ENCODE results near the gene POTEH.
"Not testable (repeated sequence)": the region's sequence is repeated elsewhere in the genome, so short reads cannot be mapped to it uniquely, and the experiment has no call there.

DNA sequence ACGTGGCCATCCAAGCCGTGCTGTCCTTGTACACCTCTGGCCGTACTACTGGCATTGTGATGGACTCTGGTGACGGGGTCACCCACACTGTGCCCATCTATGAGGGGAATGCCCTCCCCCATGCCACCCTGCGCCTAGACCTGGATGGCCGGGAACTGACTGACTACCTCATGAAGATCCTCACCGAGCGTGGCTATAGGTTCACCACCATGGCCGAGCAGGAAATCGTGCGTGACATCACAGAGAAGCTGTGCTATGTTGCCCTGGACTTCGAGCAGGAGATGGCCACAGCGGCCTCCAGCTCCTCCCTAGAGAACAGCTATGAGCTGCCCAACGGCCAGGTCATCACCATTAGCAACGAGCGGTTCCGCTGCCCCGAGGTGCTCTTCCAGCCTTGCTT lies 32.1 kb downstream of the POTEH start:
- not testable (repeated sequence) for TF ChIP-seq FOXP1 (IDR thresholded peaks at IDR 0.05); FOXP1 (CRISPR knock-in tag; IDR thresholded peaks at IDR 0.05); ATF4 (CRISPR knock-in tag; IDR thresholded peaks at IDR 0.05); CHD2 (IDR thresholded peaks at IDR 0.05; ENCODE audit: low read depth, low read length); ZNF580 (CRISPR knock-in tag; IDR thresholded peaks at IDR 0.05; ENCODE audit: borderline replicate concordance, low read depth); RAD51 (IDR thresholded peaks at IDR 0.05; ENCODE audit: borderline replicate concordance); LRRFIP1 (CRISPR knock-in tag; conservative IDR thresholded peaks at IDR 0.05); NR2C2 (CRISPR knock-in tag; IDR thresholded peaks at IDR 0.05; ENCODE audit: borderline replicate concordance); FOXK2 (IDR thresholded peaks at IDR 0.05); RAD21 (CRISPR knock-in tag; IDR thresholded peaks at IDR 0.05); IRF1 (CRISPR knock-in tag; IDR thresholded peaks at IDR 0.05; ENCODE audit: low read depth); RERE (CRISPR knock-in tag; IDR thresholded peaks at IDR 0.05; ENCODE audit: low read depth); POLR2AphosphoS5 (IDR thresholded peaks at IDR 0.05; ENCODE audit: low read depth, low read length)
- TF ChIP-seq, protein P1, sequence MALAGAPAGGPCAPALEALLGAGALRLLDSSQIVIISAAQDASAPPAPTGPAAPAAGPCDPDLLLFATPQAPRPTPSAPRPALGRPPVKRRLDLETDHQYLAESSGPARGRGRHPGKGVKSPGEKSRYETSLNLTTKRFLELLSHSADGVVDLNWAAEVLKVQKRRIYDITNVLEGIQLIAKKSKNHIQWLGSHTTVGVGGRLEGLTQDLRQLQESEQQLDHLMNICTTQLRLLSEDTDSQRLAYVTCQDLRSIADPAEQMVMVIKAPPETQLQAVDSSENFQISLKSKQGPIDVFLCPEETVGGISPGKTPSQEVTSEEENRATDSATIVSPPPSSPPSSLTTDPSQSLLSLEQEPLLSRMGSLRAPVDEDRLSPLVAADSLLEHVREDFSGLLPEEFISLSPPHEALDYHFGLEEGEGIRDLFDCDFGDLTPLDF (CRISPR knock-in tag; IDR thresholded peaks at IDR 0.05) = not testable (repeated sequence)
- TF ChIP-seq, protein P2, sequence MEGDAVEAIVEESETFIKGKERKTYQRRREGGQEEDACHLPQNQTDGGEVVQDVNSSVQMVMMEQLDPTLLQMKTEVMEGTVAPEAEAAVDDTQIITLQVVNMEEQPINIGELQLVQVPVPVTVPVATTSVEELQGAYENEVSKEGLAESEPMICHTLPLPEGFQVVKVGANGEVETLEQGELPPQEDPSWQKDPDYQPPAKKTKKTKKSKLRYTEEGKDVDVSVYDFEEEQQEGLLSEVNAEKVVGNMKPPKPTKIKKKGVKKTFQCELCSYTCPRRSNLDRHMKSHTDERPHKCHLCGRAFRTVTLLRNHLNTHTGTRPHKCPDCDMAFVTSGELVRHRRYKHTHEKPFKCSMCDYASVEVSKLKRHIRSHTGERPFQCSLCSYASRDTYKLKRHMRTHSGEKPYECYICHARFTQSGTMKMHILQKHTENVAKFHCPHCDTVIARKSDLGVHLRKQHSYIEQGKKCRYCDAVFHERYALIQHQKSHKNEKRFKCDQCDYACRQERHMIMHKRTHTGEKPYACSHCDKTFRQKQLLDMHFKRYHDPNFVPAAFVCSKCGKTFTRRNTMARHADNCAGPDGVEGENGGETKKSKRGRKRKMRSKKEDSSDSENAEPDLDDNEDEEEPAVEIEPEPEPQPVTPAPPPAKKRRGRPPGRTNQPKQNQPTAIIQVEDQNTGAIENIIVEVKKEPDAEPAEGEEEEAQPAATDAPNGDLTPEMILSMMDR (CRISPR knock-in tag; IDR thresholded peaks at IDR 0.05) = not testable (repeated sequence)

Data from HepG2 (cell line).